Activated CD8-positive, alpha-beta memory T cell treated with anti-CD3 and anti-CD28 coated beads for 48 hours (primary cell): ENCODE results near the gene FNDC11.

Experiments
- DNase-seq, 3 experiments: peaks; one replicate each; pipeline ENCODE4 v3.0.0-alpha.2; 2020; ENCODE audit warnings: low read depth in 2 of 3, low spot score in 2 of 3

Gene FNDC11

GRCh38 chr20:63539441-63540370 lies 14.3 kb upstream of the FNDC11 start:
- no peak for DNase-seq

- DNase-seq: no peak
Measured at GRCh38 chr20:63540417-63541186, 13.4 kb upstream of the FNDC11 start.

- no peak for DNase-seq
Measured at GRCh38 chr20:63541371-63541770, 12.6 kb upstream of the FNDC11 start.

- no peak for DNase-seq
Measured at GRCh38 chr20:63542031-63542559, 11.9 kb upstream of the FNDC11 start.

- DNase-seq: no peak
Measured at GRCh38 chr20:63542696-63543095, 11.3 kb upstream of the FNDC11 start.

GRCh38 chr20:63543131-63543530 lies 10.8 kb upstream of the FNDC11 start:
- DNase-seq: no peak

GRCh38 chr20:63543733-63544132 lies 10.2 kb upstream of the FNDC11 start:
- no peak for DNase-seq

GRCh38 chr20:63544241-63544957 lies 9.6 kb upstream of the FNDC11 start:
- DNase-seq: no peak

- DNase-seq: no peak
Measured at GRCh38 chr20:63544958-63545516, 8.9 kb upstream of the FNDC11 start.

GRCh38 chr20:63545814-63546213 lies 8.1 kb upstream of the FNDC11 start:
- no peak for DNase-seq

- no peak for DNase-seq
Measured at GRCh38 chr20:63546256-63546955, 7.6 kb upstream of the FNDC11 start.

GRCh38 chr20:63546956-63547724 lies 6.8 kb upstream of the FNDC11 start:
- no peak for DNase-seq

- DNase-seq: no peak
Measured at GRCh38 chr20:63547725-63548480, 6.1 kb upstream of the FNDC11 start, which contains the start of gene SRMS. SRMS (minus strand) TSS chr20:63547749; CDS start chr20:63547463, 286 bp downstream.

GRCh38 chr20:63548542-63548941 lies 5.4 kb upstream of the FNDC11 start:
- no peak for DNase-seq

GRCh38 chr20:63549019-63549418 lies 4.9 kb upstream of the FNDC11 start:
- no peak for DNase-seq

- DNase-seq: no peak
Measured at GRCh38 chr20:63549679-63550282, 4.2 kb upstream of the FNDC11 start.

GRCh38 chr20:63551068-63551467 lies 2.9 kb upstream of the FNDC11 start:
- no peak for DNase-seq

- no peak for DNase-seq
Measured at GRCh38 chr20:63552481-63553249, 1.3 kb upstream of the FNDC11 start.
